ENCODE results near the gene TMUB2. TPM values are rescaled to one million over a fixed set of nuclear protein-coding genes. Genes with fewer than 3 reads are reported as not detected.

Gene TMUB2
- total and polyA plus RNA-seq, 2 of the 13 experiments (the other 11 are each of a cell fraction or from before 2014, with no cell fraction given) = 26.9 to 50.8 TPM

DNA sequence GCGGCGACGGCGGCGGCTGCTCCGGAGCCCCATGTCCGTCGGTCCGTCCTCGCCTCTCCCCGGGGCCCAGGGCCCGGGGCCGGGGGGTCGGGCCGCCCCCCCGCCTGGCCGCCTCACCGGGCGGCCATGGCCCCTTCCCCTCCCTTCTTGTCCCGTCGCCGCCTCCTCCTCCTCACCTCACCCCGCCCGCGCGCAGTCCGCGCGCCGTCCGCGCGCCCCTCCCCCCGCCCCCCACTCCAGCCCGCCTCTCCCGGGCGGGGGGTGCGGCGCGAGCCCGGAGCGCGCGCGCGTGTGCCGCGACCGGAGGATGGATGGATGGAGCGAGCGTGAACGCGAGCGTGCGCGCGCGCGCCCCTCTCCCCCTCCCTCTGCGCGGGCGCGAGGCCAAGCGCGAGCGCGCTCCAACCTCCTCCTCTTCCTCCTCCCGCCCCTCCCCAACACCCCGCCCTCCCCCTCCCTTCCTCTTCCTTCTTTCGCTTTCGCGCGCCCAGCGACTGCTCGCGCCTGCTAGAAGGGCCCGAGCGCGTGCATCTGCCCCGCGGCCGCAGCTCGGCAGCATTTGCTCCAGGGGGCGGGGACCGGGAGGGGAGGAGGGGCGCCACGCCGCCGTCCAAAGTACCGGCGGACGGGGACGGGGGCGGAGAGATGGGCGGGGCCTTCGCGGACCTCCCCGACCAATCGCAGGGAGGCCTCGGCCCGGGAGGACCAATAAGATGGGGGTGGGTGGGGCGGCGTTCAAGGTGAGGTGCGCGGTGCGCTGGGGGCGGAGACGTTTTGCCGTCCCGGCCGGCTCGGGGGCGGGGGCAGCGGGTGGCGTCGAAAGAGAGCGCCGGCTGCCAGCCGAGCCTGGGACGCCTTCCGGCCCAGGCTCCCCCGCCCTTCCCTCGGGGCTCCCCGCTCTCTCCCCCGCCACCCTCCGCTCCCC lies 13.0 kb downstream of the TMUB2 start, which contains the start of gene ATXN7L3 (continued):
- TF ChIP-seq EEA1 (CRISPR knock-in tag; IDR thresholded peaks at IDR 0.05; ENCODE audit: borderline replicate concordance) (no peak), RELA (CRISPR knock-in tag; IDR thresholded peaks at IDR 0.05) (no peak), ZBTB20 (CRISPR knock-in tag; IDR thresholded peaks at IDR 0.05; ENCODE audit: borderline replicate concordance, low read depth) (no peak), HOXD1 (CRISPR knock-in tag; IDR thresholded peaks at IDR 0.05) (peak; percentile 83; the same call in 1 of the 2 replicates), ZNF24 (IDR thresholded peaks at IDR 0.05) (no peak), ZZZ3 (CRISPR knock-in tag; IDR thresholded peaks at IDR 0.05; ENCODE audit: borderline replicate concordance) (no peak), CCDC6 (CRISPR knock-in tag; IDR thresholded peaks at IDR 0.05) (no peak), HIC2 (CRISPR knock-in tag; IDR thresholded peaks at IDR 0.05; ENCODE audit: low read depth) (no peak), ETV5 (CRISPR knock-in tag; IDR thresholded peaks at IDR 0.05; ENCODE audit: borderline replicate concordance) (peak; percentile 59; the same call in 1 of the 2 replicates), ETV6 (CRISPR knock-in tag; conservative IDR thresholded peaks at IDR 0.05) (no peak), ZNF766 (CRISPR knock-in tag; IDR thresholded peaks at IDR 0.05; ENCODE audit: borderline replicate concordance) (no peak), ELF4 (CRISPR knock-in tag; IDR thresholded peaks at IDR 0.05; ENCODE audit: borderline replicate concordance) (no peak), ZNF549 (CRISPR knock-in tag; IDR thresholded peaks at IDR 0.05) (no peak), DMTF1 (CRISPR knock-in tag; IDR thresholded peaks at IDR 0.05) (0 out of 2 replicates have a peak, but pooled peaks have one; percentile 14)
- TF ChIP-seq, protein P1, sequence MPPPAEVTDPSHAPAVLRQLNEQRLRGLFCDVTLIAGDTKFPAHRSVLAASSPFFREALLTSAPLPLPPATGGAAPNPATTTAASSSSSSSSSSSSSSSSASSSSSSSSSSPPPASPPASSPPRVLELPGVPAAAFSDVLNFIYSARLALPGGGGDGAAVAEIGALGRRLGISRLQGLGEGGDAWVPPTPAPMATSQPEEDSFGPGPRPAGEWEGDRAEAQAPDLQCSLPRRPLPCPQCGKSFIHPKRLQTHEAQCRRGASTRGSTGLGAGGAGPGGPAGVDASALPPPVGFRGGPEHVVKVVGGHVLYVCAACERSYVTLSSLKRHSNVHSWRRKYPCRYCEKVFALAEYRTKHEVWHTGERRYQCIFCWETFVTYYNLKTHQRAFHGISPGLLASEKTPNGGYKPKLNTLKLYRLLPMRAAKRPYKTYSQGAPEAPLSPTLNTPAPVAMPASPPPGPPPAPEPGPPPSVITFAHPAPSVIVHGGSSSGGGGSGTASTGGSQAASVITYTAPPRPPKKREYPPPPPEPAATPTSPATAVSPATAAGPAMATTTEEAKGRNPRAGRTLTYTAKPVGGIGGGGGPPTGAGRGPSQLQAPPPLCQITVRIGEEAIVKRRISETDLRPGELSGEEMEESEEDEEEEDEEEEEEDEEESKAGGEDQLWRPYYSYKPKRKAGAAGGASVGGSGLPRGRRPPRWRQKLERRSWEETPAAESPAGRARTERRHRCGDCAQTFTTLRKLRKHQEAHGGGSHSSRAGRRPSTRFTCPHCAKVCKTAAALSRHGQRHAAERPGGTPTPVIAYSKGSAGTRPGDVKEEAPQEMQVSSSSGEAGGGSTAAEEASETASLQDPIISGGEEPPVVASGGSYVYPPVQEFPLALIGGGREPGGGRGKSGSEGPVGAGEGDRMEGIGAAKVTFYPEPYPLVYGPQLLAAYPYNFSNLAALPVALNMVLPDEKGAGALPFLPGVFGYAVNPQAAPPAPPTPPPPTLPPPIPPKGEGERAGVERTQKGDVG (CRISPR knock-in tag; IDR thresholded peaks at IDR 0.05; ENCODE audit: borderline replicate concordance) = no peak

Measured in HepG2 (cell line).